Measurements from ENCODE around the gene UPF1. TPM values are rescaled to one million over a fixed set of nuclear protein-coding genes. Genes with fewer than 3 reads are reported as not detected.

The UPF1 gene
- total and polyA plus RNA-seq, 4 donors, result 48.3 to 89.2 (median 64.5) TPM

- no peak for DNase-seq
- Histone ChIP-seq H3K36me3 (ENCODE audit: control insufficient read depth in 4 of 4, insufficient read depth in 4 of 4, low read length in 4 of 4) (no peaks in the 10 kb centered on the region), H3K9me3 (ENCODE audit: control insufficient read depth in 4 of 4, insufficient read depth in 3 of 4, low read length in 3 of 4) (peaks cover 0 to 4% (median 0%) of the 10 kb centered on the region in 4 donors), H3K4me1 (ENCODE audit: control insufficient read depth in 5 of 5, insufficient read depth in 5 of 5, low read length in 5 of 5) (peaks cover 0 to 28% (median 0%) of the 10 kb centered on the region in 5 donors), H3K4me3 (no peak overlapping the region), H3K27ac (ENCODE audit: low read depth in 1 of 2, low read length in 1 of 2) (no peak overlapping the region), H3K27me3 (ENCODE audit: control insufficient read depth in 3 of 3, insufficient read depth in 3 of 3, low read length in 2 of 3) (peaks cover 0 to 70% (median 52%) of the 10 kb centered on the region in 3 donors), H3K9ac (ENCODE audit: insufficient read depth in 1 of 2, low read length in 2 of 2) (no peak overlapping the region)
- WGBS, 2 donors, result 24% methylated on average over 21 of the region's 21 CpGs
- no peak for ATAC-seq (ENCODE audit: insufficient read depth, low FRiP score)
- TF ChIP-seq CTCF (IDR thresholded peaks at IDR 0.05; ENCODE audit: control extremely low read depth, extremely low read depth), result no peak
These were observed 40.5 kb upstream of the UPF1 start for GRCh38 chr19:18791315-18791678.

GRCh38 chr19:18792661-18793060 lies 39.1 kb upstream of the UPF1 start:
- Histone ChIP-seq H3K27ac (ENCODE audit: low read depth in 1 of 2, low read length in 1 of 2) (no peak overlapping the region), H3K36me3 (ENCODE audit: control insufficient read depth in 4 of 4, insufficient read depth in 4 of 4, low read length in 4 of 4) (no peaks in the 10 kb centered on the region), H3K9ac (ENCODE audit: insufficient read depth in 1 of 2, low read length in 2 of 2) (no peak overlapping the region), H3K27me3 (ENCODE audit: control insufficient read depth in 3 of 3, insufficient read depth in 3 of 3, low read length in 2 of 3) (peaks cover 0 to 61% (median 49%) of the 10 kb centered on the region in 3 donors), H3K9me3 (ENCODE audit: control insufficient read depth in 4 of 4, insufficient read depth in 3 of 4, low read length in 3 of 4) (peaks cover 0 to 4% (median 0%) of the 10 kb centered on the region in 4 donors), H3K4me1 (ENCODE audit: control insufficient read depth in 5 of 5, insufficient read depth in 5 of 5, low read length in 5 of 5) (peaks cover 0 to 25% (median 0%) of the 10 kb centered on the region in 5 donors), H3K4me3 (no peak overlapping the region)
- ATAC-seq (ENCODE audit: insufficient read depth, low FRiP score) (no peak), DNase-seq (no peak)
- no peak for TF ChIP-seq CTCF (IDR thresholded peaks at IDR 0.05; ENCODE audit: control extremely low read depth, extremely low read depth)
- WGBS, 2 donors, result 82 to 90% methylated on average over 3 of the region's 3 CpGs

- no peaks in the 10 kb centered on the region for H3K36me3 ChIP-seq (ENCODE audit: control insufficient read depth in 4 of 4, insufficient read depth in 4 of 4, low read length in 4 of 4)
- ATAC-seq (ENCODE audit: insufficient read depth, low FRiP score) (no peak), DNase-seq (no peak)
- H3K4me3 ChIP-seq, result no peak overlapping the region
- H3K9ac ChIP-seq (ENCODE audit: insufficient read depth in 1 of 2, low read length in 2 of 2), result no peak overlapping the region
- peaks cover 0 to 60% (median 53%) of the 10 kb centered on the region in 3 donors for H3K27me3 ChIP-seq (ENCODE audit: control insufficient read depth in 3 of 3, insufficient read depth in 3 of 3, low read length in 2 of 3)
- peaks cover 0 to 25% (median 0%) of the 10 kb centered on the region in 5 donors for H3K4me1 ChIP-seq (ENCODE audit: control insufficient read depth in 5 of 5, insufficient read depth in 5 of 5, low read length in 5 of 5)
- peaks cover 0 to 2% (median 0%) of the 10 kb centered on the region in 4 donors for H3K9me3 ChIP-seq (ENCODE audit: control insufficient read depth in 4 of 4, insufficient read depth in 3 of 4, low read length in 3 of 4)
- no peak for TF ChIP-seq CTCF (IDR thresholded peaks at IDR 0.05; ENCODE audit: control extremely low read depth, extremely low read depth)
- H3K27ac ChIP-seq (ENCODE audit: low read depth in 1 of 2, low read length in 1 of 2), result no peak overlapping the region
- WGBS, 2 donors, result 78 to 80% methylated on average over 13 of the region's 13 CpGs
These were observed 38.4 kb upstream of the UPF1 start for GRCh38 chr19:18793144-18794028.
